ENCODE measurements around the gene ACAD8. TPM values are rescaled to one million over a fixed set of nuclear protein-coding genes. Genes with fewer than 3 reads are reported as not detected.

Gene ACAD8
- total RNA-seq, 1 experiment from 2014 or later: 18.4 TPM

DNA sequence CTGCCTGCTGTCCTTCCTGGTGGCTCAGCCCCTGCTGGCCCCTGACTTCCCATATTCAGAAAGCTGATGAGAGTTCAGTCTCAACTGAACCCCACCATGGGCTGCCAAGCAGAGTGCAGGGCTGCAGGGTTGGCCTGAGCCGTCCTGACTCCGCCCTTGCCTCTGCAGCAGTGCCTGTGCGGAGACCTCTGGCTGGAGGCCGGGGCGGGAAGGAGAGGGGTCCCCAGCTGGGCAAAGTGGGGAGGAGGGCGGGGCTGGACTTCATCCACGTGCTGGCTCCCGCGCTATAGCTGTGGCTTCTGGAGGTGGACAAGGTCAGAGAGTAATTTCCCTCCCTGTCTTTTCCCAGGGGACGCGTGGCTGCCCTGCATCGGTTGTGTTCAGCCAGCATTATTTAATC lies 36.4 kb downstream of the ACAD8 start:
- DNase-seq (ENCODE audit: low spot score): no peak

DNA sequence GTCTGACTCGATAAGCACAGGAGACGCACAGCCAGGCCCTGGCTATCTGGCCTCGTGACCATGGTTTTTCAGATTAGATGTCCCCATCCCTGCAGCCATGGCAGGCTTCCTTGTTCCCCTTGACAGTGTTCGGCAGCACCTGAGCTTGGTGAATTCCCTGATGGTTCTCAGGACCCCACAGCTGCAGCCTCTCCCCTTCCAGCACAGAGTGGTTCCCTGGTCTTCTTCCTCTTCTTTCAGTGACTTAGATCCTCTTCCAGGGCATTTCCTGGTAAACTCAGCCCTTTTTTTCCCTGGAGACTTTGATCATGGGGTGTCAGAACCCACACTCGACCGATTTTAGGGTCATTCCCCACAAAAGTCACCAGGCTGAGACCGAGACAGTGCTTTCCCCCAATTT lies 37.3 kb downstream of the ACAD8 start:
- no peak for DNase-seq (ENCODE audit: low spot score)

DNA sequence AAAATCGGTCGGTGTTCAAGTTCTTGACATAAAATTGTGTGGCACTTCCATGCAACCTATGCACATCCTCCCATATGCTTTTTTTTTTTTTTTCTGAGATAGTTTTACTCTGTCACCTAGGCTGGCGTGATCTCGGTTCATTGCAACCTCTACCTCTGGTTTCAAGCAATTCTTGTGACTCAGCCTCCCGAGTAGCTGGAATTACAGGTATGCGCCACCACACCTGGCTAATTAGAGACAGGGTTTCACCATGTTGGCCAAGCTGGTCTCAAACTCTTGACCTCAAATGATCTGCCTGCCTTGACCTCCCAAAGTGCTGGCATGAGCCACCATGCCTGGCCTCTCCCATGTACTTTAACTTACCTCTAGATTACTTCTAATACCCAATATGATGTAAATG lies 37.8 kb downstream of the ACAD8 start:
- no peak for DNase-seq (ENCODE audit: low spot score)

DNA sequence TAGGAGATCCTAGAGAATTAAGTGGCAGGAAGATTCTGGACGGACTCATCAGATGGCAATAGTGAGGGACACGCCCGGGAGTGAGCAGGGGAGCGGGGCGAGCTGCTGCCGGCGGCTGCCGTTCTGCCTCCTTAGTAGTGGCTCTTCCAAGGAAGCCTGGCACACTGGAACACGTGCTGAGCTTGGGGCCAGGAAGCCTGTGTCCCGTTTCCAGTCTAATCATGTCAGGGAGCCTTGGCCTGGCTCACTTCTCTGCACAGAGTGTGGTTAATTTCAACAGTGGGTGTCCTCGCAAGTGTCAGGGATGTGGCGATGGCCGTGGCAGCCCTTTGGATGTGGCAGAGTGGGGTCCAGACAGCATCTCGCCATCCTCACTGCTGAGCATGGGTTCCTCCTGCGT lies 39.3 kb downstream of the ACAD8 start:
- no peak for DNase-seq (ENCODE audit: low spot score)

- no peak for DNase-seq (ENCODE audit: low spot score)
Measured at GRCh38 chr11:134293119-134294113, 40.0 kb downstream of the ACAD8 start.

- no peak for DNase-seq (ENCODE audit: low spot score)
Measured at GRCh38 chr11:134294664-134295063, 41.3 kb downstream of the ACAD8 start.

GRCh38 chr11:134312223-134312622 lies 58.9 kb downstream of the ACAD8 start:
- DNase-seq (ENCODE audit: low spot score): no peak

DNA sequence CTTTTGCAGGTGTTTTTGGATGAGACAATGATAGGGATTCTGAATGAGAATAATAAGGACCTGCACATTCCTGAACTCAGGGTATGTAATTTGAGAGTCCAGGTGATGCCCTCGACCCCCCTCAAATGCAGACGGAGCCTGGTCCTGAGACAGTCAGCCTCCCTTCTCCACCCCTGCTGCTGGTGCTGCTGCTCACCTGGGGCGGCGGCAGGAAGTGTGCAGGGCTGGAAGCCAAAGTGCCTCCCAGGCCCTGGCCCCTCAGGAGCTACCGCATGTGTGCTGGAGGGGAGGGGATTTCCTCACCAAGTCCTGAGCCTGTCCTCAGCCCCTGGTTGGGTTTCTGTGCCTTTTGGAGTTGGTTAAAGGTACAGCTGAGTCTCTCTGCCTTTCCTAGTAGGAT lies 59.4 kb downstream of the ACAD8 start:
- DNase-seq (ENCODE audit: low spot score): no peak

DNA sequence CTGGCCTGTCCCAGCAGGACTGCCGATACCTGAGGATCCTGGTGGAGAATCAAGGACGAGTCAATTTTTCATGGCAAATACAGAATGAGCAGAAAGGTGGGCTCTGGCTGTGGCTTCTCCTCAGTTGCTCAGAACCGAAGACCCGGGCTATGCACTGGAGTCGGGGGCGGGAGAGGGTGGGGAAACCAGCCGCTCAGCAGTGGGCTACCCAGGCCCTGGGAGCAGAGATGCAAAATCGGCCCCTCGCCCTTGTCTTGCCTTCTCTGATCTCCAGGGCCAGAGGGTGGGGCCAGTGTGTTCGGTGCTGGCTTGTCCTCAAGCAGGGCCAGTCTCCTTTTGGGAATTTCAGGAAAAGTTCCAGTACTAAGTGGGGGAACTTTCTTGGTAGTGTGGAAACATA lies 60.0 kb downstream of the ACAD8 start:
- DNase-seq (ENCODE audit: low spot score): no peak

DNA sequence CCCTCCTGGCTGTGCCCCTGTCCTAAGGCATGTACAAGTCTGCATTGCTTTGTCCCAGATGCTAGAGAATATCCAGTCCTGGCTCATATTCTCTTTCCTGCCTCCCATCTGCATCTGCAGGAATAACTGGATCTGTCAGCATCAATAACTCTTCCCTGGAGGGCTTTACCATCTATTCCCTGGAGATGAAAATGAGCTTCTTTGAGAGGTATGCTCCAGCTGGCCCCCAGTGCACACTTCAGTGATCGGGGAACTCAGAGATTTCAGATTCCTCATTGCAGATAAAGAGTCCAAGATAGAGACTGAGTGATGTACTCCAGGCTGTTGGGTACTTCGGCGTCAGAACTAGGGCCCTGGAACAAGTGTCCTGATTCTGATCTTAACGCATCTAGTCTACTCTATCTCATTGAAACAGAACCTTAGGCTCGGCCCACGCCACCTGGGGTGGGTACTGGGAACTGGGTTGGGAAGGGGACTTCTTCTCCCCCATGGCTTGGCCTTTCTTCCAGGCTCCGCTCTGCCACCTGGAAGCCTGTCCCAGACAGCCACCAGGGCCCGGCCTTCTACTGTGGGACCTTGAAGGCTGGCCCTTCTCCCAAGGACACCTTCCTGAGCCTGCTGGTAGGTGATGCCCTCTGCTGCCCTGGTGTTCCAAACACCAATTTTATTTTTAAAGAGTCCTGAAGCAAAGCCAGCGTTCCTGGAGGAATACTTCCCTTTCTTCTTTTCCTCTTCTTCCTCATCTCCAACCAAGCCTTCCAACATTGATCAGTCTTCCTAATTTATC lies 60.6 kb downstream of the ACAD8 start:
- DNase-seq (ENCODE audit: low spot score): no peak

Other genes with a start within 250 kb of the ACAD8 start
- 49.5 and 66.0 TPM in 2 replicates for gene JAM3, start 184.5 kb upstream of the ACAD8 start, total RNA-seq (2014; rRNA removed; shearing (Covaris generic))
- 19.7 and 26.5 TPM in 2 replicates for gene NCAPD3, start 29.6 kb upstream of the ACAD8 start, total RNA-seq (2014; rRNA removed; shearing (Covaris generic))
- 24.5 and 25.5 TPM in 2 replicates for gene VPS26B, start 28.9 kb upstream of the ACAD8 start, total RNA-seq (2014; rRNA removed; shearing (Covaris generic))
- 96.7 and 107 TPM in 2 replicates for gene THYN1, start 216 bp upstream of the ACAD8 start, total RNA-seq (2014; rRNA removed; shearing (Covaris generic))
- gene GLB1L3, start 22.8 kb downstream of the ACAD8 start, total RNA-seq (2014; rRNA removed; shearing (Covaris generic)): 1.6 and 1.7 TPM in 2 replicates
- gene GLB1L2, start 78.4 kb downstream of the ACAD8 start, total RNA-seq (2014; rRNA removed; shearing (Covaris generic)): 17.0 and 22.5 TPM in 2 replicates
- gene B3GAT1, start 158.7 kb downstream of the ACAD8 start, total RNA-seq (2014; rRNA removed; shearing (Covaris generic)): 2.2 and 2.6 TPM in 2 replicates